NT2/D1 (cell line): ENCODE data around the gene FTL.
A peak's percentile ranks its signal among the peaks of the same experiment; 100 is the strongest.

Experiments
- DNase-seq: peaks from one replicate; pipeline ENCODE4 v3.0.0-alpha.2; 2011; ENCODE audit warnings: low read depth, low spot score
- H3K27me3 ChIP-seq: 2 replicates; pipeline ENCODE4 v1.6.0; 2011; ENCODE audit warnings: mild to moderate bottlenecking; ENCODE audit not compliant: insufficient read length, insufficient read depth
- H3K36me3 ChIP-seq: 2 replicates; pipeline ENCODE4 v1.6.1; 2011; ENCODE audit warnings: mild to moderate bottlenecking, low read length, mixed read lengths; ENCODE audit not compliant: insufficient read depth, insufficient read length
- H3K4me1 ChIP-seq: 2 replicates; pipeline ENCODE4 v1.5.1; 2011; ENCODE audit not compliant: insufficient read depth, insufficient read length
- H3K4me3 ChIP-seq: 2 replicates; pipeline ENCODE4 v1.5.1; 2011; ENCODE audit warnings: low read depth; ENCODE audit not compliant: insufficient read length
- H3K9ac ChIP-seq: 2 replicates; pipeline ENCODE4 v1.6.0; 2011; ENCODE audit warnings: low read depth; ENCODE audit not compliant: insufficient read length
- H3K9me3 ChIP-seq: 2 replicates; pipeline ENCODE4 v1.5.1; 2011; ENCODE audit warnings: mild to moderate bottlenecking, low read length; ENCODE audit not compliant: insufficient read depth
- SUZ12 ChIP-seq: IDR thresholded peaks from 2 replicates; pipeline ENCODE4 v1.6.1; 2011; ENCODE audit not compliant: insufficient read length, insufficient read depth; ENCODE audit errors: extremely low read depth
- YY1 ChIP-seq: IDR thresholded peaks from 2 replicates; pipeline ENCODE4 v1.6.1; 2011; ENCODE audit not compliant: insufficient read length, insufficient read depth
- ZNF274 ChIP-seq: IDR thresholded peaks from 2 replicates; pipeline ENCODE4 v1.6.1; 2011; ENCODE audit warnings: mild to moderate bottlenecking, low read depth, low read length

Gene FTL

DNA sequence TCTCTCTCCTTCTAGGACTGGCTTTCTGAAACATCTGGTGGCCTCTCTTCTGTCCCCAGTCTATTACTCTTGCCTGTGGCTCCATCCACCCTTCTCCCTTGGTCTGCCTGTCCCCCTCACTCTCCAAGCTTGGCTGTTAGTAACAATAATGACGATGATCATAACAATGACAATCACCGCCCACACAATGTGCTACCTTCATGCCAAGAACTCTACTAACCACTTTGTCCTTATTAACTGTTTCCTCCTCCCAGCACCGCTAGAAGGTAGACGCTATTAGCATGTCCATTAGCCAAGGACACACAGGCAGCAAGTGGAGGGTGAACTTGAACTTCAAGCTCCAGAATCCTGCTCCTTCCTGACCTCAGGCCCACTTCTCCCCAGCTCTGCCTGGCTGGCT lies 25.3 kb downstream of the FTL start:
- H3K36me3 ChIP-seq = peaks cover 46% of the 10 kb centered on the region
- no peak overlapping the region for H3K9ac ChIP-seq
- DNase-seq = no peak
- TF ChIP-seq YY1 (no peak), SUZ12 (no peak), ZNF274 (no peak)
- no peaks in the 10 kb centered on the region for H3K9me3 ChIP-seq
- H3K27me3 ChIP-seq = no peaks in the 10 kb centered on the region
- peaks cover 17% of the 10 kb centered on the region for H3K4me1 ChIP-seq
- no peak overlapping the region for H3K4me3 ChIP-seq

DNA sequence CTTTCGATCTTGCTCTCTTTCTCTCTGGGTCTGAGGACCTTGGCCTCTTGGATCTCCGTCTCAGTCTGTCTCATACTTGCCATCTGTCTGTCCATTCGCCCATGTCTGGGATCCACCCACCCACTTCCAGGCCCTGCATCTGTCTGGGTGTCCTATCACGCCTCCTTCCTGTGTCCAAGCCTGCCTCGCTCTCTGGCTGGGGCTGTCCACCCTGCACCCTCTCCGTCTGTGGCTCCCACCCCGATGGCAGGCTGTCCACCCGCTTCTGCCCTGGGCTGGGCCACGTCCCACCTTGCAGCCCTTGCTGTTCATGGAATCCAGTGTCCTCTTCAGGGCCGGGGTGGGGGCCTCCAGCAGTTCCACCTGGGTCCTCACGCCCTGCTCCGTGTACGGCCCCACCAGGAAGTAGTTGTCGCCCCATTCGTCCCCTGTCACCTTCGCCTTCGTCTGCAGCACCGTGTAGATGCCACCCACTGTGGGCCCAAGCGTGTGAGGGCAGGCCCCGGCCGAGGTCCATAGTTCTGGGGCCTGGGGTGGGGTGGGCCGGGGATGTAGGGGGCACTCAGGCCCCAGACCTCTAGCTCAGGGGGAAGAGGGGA lies 26.0 kb downstream of the FTL start:
- peaks cover 17% of the 10 kb centered on the region for H3K4me1 ChIP-seq
- H3K4me3 ChIP-seq = no peak overlapping the region
- no peak for DNase-seq
- H3K27me3 ChIP-seq = no peaks in the 10 kb centered on the region
- TF ChIP-seq SUZ12 = no peak
- no peaks in the 10 kb centered on the region for H3K9me3 ChIP-seq
- peak overlapping the region; percentile 56 for H3K9ac ChIP-seq
- peaks cover 39% of the 10 kb centered on the region for H3K36me3 ChIP-seq

DNA sequence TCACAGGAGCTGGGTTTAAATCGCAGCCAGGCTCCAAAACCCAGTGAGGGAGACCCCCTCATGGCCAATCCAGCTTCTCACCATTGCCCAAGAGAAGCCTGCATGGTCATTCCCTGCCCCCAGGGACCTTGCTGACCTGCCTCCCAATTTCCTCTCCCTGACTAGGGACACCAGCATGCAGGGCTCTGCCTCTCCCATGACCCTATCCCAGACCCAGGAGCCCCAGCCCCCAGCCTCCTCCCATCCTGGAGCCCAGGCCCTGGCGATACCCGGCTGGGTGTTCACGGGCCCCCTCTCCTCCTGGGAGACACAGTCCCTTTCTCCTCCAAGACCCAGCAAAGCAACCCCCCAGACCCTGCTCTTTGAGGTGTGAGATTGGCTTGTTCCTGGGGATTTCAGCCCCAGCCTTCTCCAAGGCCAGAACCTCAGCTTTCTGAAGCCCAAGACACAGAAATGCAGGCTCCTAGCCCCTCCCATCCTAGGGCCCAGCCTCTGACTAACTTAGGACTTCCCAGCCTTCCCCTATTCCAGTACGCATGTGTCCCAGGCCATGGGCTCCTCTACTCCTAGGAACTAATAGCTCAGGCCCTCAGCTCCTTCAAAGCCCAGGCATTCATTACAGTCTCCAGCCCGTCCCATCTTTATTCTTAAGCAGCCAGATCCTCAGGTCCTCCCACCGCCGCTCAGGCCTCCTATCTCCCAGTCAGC lies 26.9 kb downstream of the FTL start:
- Histone ChIP-seq H3K27me3 (no peaks in the 10 kb centered on the region), H3K36me3 (peaks cover 31% of the 10 kb centered on the region), H3K9me3 (no peaks in the 10 kb centered on the region), H3K4me1 (peaks cover 17% of the 10 kb centered on the region), H3K9ac (peak overlapping the region; percentile 85), H3K4me3 (peak overlapping the region; percentile 89)
- DNase-seq = no peak
- TF ChIP-seq ZNF274 (no peak), YY1 (no peak), SUZ12 (no peak)

DNA sequence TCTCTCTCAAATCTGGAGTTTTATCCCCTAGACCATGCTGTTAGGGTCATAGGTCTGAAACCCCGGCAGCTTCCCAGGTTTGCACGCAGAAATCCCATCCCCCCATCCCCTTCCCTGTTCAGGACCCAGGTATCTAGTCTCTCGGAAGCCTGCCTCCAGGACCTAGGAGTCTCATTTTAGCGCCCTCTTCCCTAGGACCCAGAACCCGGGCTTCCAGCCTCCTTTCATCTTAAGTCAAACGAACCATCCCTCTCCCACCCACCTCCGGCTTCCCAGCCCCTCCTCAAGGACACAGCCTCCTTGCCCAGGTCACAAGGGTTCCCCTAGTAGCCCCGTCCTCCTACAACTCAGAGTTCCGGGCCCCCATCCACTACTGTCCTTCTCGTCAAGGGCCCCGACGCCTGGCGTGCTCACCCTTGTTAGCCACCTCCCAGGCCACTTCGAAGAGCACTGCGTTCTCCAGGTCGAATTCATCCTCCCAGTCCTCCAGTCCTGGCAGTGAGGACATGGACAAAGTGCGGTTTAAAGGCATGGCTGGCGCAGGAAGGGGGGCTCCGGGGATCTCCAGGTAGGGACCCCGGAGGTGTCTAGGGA lies 27.6 kb downstream of the FTL start:
- peak overlapping the region; percentile 89 for H3K4me3 ChIP-seq
- H3K36me3 ChIP-seq = peaks cover 28% of the 10 kb centered on the region
- DNase-seq = no peak
- H3K4me1 ChIP-seq = peaks cover 18% of the 10 kb centered on the region
- no peaks in the 10 kb centered on the region for H3K9me3 ChIP-seq
- peak overlapping the region; percentile 85 for H3K9ac ChIP-seq
- TF ChIP-seq ZNF274 (no peak), SUZ12 (no peak), YY1 (no peak)
- H3K27me3 ChIP-seq = no peaks in the 10 kb centered on the region

DNA sequence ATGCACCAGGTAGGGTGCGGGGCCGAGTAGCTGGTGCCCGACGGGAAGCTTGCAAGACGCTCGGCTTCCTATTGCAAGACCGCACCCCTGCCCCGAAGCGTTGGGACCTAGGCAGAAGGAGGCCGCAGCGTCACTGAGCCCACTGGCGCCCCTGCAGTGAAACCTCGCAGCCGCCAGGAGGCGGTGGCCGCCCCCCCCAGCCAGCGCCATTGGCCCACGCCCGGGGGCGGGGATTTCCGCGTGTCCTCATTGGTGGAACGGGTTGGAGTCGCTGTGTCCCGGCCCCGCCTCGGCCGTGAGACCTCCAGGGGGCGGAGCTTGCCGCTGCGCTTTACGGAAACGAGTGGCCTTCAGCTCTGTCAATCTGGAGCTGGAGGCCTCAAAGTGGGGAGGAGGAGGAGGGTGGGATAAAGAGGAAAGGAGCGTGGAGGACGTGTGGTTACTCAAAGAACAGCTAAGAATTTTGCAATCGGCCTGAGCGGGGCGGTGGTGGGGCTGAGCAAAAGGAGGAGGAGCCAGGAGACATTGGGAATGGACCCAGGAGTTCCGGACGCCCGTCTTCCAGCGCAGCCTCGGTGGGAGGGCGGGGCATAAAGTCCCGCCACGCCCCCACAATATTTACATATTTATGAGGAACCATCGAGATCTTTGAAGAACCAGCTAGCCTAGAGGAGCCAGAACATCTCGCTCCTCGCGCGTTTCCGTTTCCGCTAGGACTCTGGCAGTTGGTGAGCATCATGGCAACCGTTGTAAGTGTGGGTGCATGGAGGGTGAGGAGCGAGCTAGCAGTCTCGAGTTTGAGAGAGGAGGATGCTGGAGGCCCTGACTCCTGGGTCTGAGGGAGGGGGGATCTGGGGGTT lies 28.3 kb downstream of the FTL start, which contains the start of the genes GYS1 and RUVBL2:
TSS of gene GYS1 (minus strand) at position 135 of the 860 bp plus-strand sequence. CDS start 197 bp downstream, outside the sequence.
TSS of gene RUVBL2 (plus strand) at position 713 of the 860 bp plus-strand sequence. CDS start at position 738, 25 bp downstream.
- peak within 1 kb of the TSS; percentile 85 for H3K9ac ChIP-seq
- H3K9me3 ChIP-seq = no peaks in the 10 kb centered on the region
- H3K4me3 ChIP-seq = peak within 1 kb of the TSS; percentile 89
- H3K4me1 ChIP-seq = peaks cover 20% of the 10 kb centered on the region
- H3K27me3 ChIP-seq = no peaks in the 10 kb centered on the region
- peak; percentile 94 for DNase-seq
- peaks cover 25% of the 10 kb centered on the region for H3K36me3 ChIP-seq
- peak; percentile 48 for TF ChIP-seq YY1
- TF ChIP-seq ZNF274 = no peak

DNA sequence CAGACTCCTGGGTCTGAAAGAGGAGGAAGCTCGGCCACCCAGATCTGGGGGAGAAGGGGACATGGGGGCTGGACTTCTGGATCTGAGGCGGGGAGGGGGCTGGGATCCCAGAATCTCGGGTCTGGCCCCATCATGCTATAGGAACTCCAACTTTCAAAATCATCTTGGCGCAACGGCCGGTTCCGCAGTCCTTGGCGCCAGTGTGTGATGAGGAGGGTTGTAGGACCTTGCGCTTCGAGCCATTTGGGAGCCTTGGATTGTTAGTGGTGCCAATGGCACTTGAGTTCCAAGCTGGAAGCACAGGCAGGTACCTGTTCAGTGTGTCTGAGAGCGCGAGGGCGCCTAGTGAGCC lies 28.9 kb downstream of the FTL start:
- peaks cover 22% of the 10 kb centered on the region for H3K36me3 ChIP-seq
- no peaks in the 10 kb centered on the region for H3K27me3 ChIP-seq
- H3K4me3 ChIP-seq = peak overlapping the region; percentile 89
- H3K9me3 ChIP-seq = no peaks in the 10 kb centered on the region
- peak overlapping the region; percentile 75 for H3K9ac ChIP-seq
- peaks cover 20% of the 10 kb centered on the region for H3K4me1 ChIP-seq
- TF ChIP-seq YY1 (no peak), SUZ12 (no peak), ZNF274 (no peak)
- DNase-seq = no peak

DNA sequence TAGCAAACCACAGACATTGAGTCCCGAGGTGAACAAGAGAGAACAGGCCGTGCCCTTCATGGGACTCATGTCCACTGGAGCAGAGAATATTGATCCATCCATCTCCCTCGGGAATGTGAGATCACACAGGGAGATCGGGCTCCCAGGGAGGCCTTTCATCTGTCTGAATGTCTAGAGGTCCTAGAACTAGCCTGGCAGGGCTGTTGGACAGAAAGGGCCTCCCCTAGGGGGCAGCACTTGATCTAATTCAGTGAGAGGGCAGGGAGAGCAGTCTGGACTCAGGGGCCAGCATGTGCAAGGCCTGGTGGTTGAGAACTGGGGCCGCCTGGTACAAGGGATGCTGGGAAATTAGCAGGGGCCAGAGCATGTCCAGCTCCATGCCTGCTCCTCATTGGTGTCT lies 32.9 kb downstream of the FTL start:
- Histone ChIP-seq H3K4me3 (no peak overlapping the region), H3K4me1 (peaks cover 3% of the 10 kb centered on the region), H3K27me3 (no peaks in the 10 kb centered on the region), H3K36me3 (peaks cover 36% of the 10 kb centered on the region), H3K9ac (no peak overlapping the region), H3K9me3 (no peaks in the 10 kb centered on the region)
- DNase-seq = no peak
- TF ChIP-seq ZNF274 = no peak
- TF ChIP-seq YY1 = no peak
- no peak for TF ChIP-seq SUZ12
